Osteocyte (in vitro differentiated cells): ENCODE results near the gene CREB1. TPM values are rescaled to one million over a fixed set of nuclear protein-coding genes. Genes with fewer than 3 reads are reported as not detected.
A peak's percentile ranks its signal among the peaks of the same experiment; 100 is the strongest.

ENCODE experiments used
- DNase-seq: peaks from one replicate; pipeline ENCODE4 v3.0.0; 2021; ENCODE audit warnings: mixed read lengths; ENCODE audit not compliant: unreplicated experiment; ENCODE audit errors: extremely low spot score
- H3K27ac Mint-ChIP-seq: one replicate; pipeline ENCODE4 v1.8.0; 2021; ENCODE audit warnings: mild to moderate bottlenecking, mixed read lengths; ENCODE audit not compliant: unreplicated experiment
- H3K27me3 Mint-ChIP-seq: one replicate; pipeline ENCODE4 v1.8.0; 2021; ENCODE audit warnings: mixed read lengths; ENCODE audit not compliant: unreplicated experiment
- H3K36me3 Mint-ChIP-seq: one replicate; pipeline ENCODE4 v1.8.0; 2021; ENCODE audit warnings: mixed read lengths; ENCODE audit not compliant: unreplicated experiment
- H3K4me1 Mint-ChIP-seq: one replicate; pipeline ENCODE4 v1.8.0; 2021; ENCODE audit warnings: mixed read lengths; ENCODE audit not compliant: unreplicated experiment
- H3K4me3 Mint-ChIP-seq: one replicate; pipeline ENCODE4 v1.8.0; 2021; ENCODE audit warnings: mild to moderate bottlenecking, moderate library complexity, mixed read lengths; ENCODE audit not compliant: unreplicated experiment
- H3K9me3 Mint-ChIP-seq: one replicate; pipeline ENCODE4 v1.8.0; 2021; ENCODE audit warnings: mixed read lengths; ENCODE audit not compliant: unreplicated experiment
- CTCF ChIP-seq: fragments of 200-600 bp; sonication (generic); IDR thresholded peaks from 2 replicates; pipeline ENCODE4 v1.5.0; 2021; ENCODE audit warnings: antibody characterized with exemption, mild to moderate bottlenecking, moderate library complexity
- total RNA-seq: library from RNA; stranded (reverse); gene quantifications from 2 replicates; pipeline ENCODE4 v1.2.1, GENCODE V29; 2021

The CREB1 gene
- total RNA-seq, 1 donor from 2014 or later = 74.2 TPM

DNA sequence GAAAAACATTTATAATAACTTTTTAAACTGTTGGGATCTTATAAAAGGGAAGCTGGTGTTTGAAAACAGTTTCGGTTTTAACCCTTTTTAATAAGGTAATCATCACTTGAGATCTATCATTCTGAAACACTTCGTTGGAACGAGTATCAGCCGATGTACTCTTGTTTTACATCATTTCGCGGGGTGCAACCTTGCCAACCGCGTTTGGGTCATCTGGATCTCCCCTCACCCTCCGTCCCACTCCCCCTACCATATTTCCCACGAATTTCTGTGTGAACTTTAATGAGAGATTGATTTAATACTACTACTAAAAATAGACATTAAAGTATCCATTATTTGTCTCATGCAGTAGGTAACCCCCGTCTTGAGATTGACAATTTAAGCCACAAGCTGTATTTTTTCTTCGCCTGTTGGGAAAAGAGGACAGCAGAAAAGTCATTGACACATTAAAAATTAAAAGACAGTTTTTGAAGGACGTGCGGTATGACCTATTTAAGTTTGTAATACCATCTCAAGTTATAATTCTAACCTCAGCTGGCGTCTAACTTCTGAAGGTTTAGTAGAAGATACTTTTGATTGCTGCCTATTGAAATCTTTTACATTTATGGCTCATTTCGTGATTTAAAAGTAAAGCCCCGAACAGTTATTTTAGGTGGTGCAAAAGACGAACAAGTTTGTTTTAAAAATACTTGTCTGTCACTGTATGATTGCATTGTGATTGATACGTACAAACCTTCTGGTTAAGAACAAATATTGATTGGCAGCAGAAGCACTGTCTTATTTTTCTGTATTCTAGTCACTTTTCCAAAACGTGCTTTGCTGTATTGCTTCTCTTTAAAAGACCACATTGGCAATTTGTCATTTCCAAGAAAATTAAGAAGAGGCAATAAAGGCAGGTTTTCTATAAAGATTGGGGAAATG lies 1.5 kb downstream of the CREB1 start:
- no peaks in the 10 kb centered on the region for H3K9me3 Mint-ChIP-seq
- peak overlapping the region; percentile 95 for H3K27ac Mint-ChIP-seq
- no peaks in the 10 kb centered on the region for H3K36me3 Mint-ChIP-seq
- H3K4me3 Mint-ChIP-seq = peak overlapping the region; percentile 90
- no peaks in the 10 kb centered on the region for H3K27me3 Mint-ChIP-seq
- no peak for DNase-seq
- H3K4me1 Mint-ChIP-seq = peaks cover 50% of the 10 kb centered on the region
- no peak for TF ChIP-seq CTCF

DNA sequence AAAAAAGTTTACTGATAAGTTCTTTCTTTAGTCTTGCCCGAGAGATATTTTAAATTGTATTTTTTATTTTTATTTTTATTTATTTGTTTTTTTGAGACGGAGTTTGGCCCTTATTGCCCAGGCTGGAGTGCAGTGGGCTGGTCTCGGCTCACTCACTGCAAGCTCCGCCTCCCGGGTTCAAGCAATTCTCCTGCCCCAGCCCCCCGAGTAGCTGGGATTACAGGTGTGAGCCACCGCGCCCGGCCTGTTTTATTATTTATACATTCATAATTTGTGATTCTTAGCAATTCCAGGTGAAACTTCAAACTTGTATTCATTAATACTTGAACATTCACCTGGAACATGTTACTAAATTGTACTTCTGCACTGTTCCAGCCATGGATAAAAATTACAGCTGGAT lies 2.9 kb downstream of the CREB1 start:
- H3K27ac Mint-ChIP-seq = peak overlapping the region; percentile 95
- H3K4me3 Mint-ChIP-seq = peak overlapping the region; percentile 90
- H3K27me3 Mint-ChIP-seq = no peaks in the 10 kb centered on the region
- no peaks in the 10 kb centered on the region for H3K9me3 Mint-ChIP-seq
- H3K4me1 Mint-ChIP-seq = peaks cover 51% of the 10 kb centered on the region
- no peak for DNase-seq
- no peak for TF ChIP-seq CTCF
- H3K36me3 Mint-ChIP-seq = peaks cover 1% of the 10 kb centered on the region

- TF ChIP-seq CTCF = no peak
- Mint-ChIP-seq H3K4me3 (peak overlapping the region; percentile 26), H3K36me3 (peaks cover 3% of the 10 kb centered on the region), H3K27ac (peak overlapping the region; percentile 57), H3K9me3 (no peaks in the 10 kb centered on the region), H3K4me1 (peaks cover 43% of the 10 kb centered on the region), H3K27me3 (no peaks in the 10 kb centered on the region)
- DNase-seq = no peak
These were observed 3.8 kb downstream of the CREB1 start for GRCh38 chr2:207533461-207534008.

- Mint-ChIP-seq H3K27ac (no peak overlapping the region), H3K4me3 (no peak overlapping the region), H3K27me3 (no peaks in the 10 kb centered on the region), H3K4me1 (peaks cover 41% of the 10 kb centered on the region), H3K36me3 (peaks cover 3% of the 10 kb centered on the region), H3K9me3 (no peaks in the 10 kb centered on the region)
- TF ChIP-seq CTCF = no peak
- DNase-seq = no peak
These were observed 4.7 kb downstream of the CREB1 start for GRCh38 chr2:207534417-207534816.

GRCh38 chr2:207539470-207539869 lies 9.7 kb downstream of the CREB1 start:
- Mint-ChIP-seq H3K27ac (peak overlapping the region; percentile 33), H3K9me3 (no peaks in the 10 kb centered on the region), H3K36me3 (peaks cover 5% of the 10 kb centered on the region), H3K4me1 (peaks cover 18% of the 10 kb centered on the region), H3K27me3 (no peaks in the 10 kb centered on the region), H3K4me3 (no peak overlapping the region)
- no peak for TF ChIP-seq CTCF
- no peak for DNase-seq
